Neuron (in vitro differentiated cells): ENCODE measurements around the gene AMZ1.
"Not testable (repeated sequence)": the region's sequence is repeated elsewhere in the genome, so short reads cannot be mapped to it uniquely, and the experiment has no call there.

Source experiments
- H2AFZ ChIP-seq: one replicate; pipeline ENCODE4 v1.6.1; 2013; ENCODE audit warnings: low read depth, mild to moderate bottlenecking, inconsistent platforms, low read length, moderate library complexity
- H3K27me3 ChIP-seq: one replicate; pipeline ENCODE4 v1.6.1; 2013; ENCODE audit warnings: low read length; ENCODE audit not compliant: insufficient read depth
- H3K36me3 ChIP-seq: one replicate; pipeline ENCODE4 v1.6.1; 2013; ENCODE audit warnings: low read length; ENCODE audit not compliant: insufficient read depth
- H3K4me1 ChIP-seq: one replicate; pipeline ENCODE4 v1.6.1; 2013; ENCODE audit warnings: low read length; ENCODE audit not compliant: insufficient read depth
- H3K4me3 ChIP-seq: 2 replicates; pipeline ENCODE4 v1.5.1; 2013; ENCODE audit warnings: mild to moderate bottlenecking, low read length, moderate library complexity
- H3K9me3 ChIP-seq: one replicate; pipeline ENCODE4 v1.6.1; 2013; ENCODE audit warnings: low read length

Gene AMZ1

GRCh38 chr7:2717293-2718261 lies 29.6 kb downstream of the AMZ1 start:
- peaks cover 10% of the 10 kb centered on the region for H3K36me3 ChIP-seq
- H2AFZ ChIP-seq, result no peak overlapping the region
- H3K9me3 ChIP-seq, result peaks cover 3% of the 10 kb centered on the region
- H3K4me1 ChIP-seq, result peaks cover 11% of the 10 kb centered on the region
- no peak overlapping the region for H3K4me3 ChIP-seq
- no peaks in the 10 kb centered on the region for H3K27me3 ChIP-seq

DNA sequence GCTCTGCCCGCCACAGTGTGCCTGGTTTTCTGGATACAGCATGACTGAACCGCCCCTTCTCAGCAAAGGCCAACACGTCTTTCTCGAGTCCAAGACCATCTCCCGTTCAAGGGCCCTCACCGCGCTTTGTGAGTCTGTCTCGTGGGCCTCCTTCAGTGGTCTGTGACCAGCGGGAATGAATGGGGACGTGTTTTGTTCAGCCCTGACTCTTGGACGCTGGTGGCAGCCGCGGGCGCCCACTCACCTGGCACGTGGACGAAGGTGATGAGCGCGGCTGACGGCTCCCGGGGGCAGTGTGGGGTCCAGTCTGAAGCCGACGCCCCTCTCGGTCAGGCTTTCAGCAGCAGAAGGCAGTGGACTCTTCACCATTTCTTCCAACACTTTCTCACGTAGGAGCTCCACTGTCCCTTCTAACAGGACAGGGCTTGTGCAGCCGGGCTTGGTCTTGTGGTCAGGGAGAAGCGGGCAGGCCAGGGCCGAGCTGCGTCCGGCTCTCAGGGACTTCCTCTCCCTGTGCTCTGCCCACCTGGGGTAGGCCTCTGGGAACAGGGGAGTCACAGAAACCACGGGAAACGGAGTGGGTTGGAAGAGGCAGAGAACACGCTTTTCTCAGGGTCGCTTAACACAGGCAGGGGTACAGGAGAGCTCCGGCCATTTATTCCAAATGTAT lies 30.4 kb downstream of the AMZ1 start:
- Histone ChIP-seq H3K4me3 (no peak overlapping the region), H3K9me3 (peaks cover 3% of the 10 kb centered on the region), H2AFZ (no peak overlapping the region), H3K4me1 (peaks cover 6% of the 10 kb centered on the region), H3K36me3 (peaks cover 14% of the 10 kb centered on the region), H3K27me3 (no peaks in the 10 kb centered on the region)

DNA sequence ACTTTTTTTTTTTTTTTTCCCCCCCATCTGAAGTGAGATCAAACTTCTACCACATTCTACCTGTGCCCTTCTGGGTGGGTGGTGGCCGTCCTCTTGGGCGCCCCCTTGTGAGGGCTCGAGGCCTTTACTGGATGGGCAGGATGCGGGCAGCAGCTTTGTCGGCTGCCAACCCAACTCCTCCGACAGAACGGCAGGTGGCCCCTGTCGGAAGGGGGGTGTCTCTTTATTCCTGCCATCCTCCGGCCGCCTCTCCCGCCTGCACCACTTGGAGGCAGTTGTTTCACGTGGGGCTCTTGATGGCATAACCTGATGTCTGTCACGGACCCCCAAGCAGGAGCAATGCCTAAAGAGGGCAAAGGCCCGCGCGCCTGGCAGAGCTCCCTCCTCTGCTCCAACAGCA lies 31.0 kb downstream of the AMZ1 start:
- peaks cover 3% of the 10 kb centered on the region for H3K9me3 ChIP-seq
- H3K4me3 ChIP-seq, result no peak overlapping the region
- H3K36me3 ChIP-seq, result peaks cover 14% of the 10 kb centered on the region
- peaks cover under 1% of the 10 kb centered on the region for H3K4me1 ChIP-seq
- H3K27me3 ChIP-seq, result no peaks in the 10 kb centered on the region
- no peak overlapping the region for H2AFZ ChIP-seq

GRCh38 chr7:2720024-2720423 lies 32.0 kb downstream of the AMZ1 start:
- H3K9me3 ChIP-seq, result peaks cover under 1% of the 10 kb centered on the region
- H3K4me1 ChIP-seq, result no peaks in the 10 kb centered on the region
- H3K27me3 ChIP-seq, result no peaks in the 10 kb centered on the region
- H3K4me3 ChIP-seq, result no peak overlapping the region
- H3K36me3 ChIP-seq, result peaks cover 18% of the 10 kb centered on the region
- no peak overlapping the region for H2AFZ ChIP-seq

DNA sequence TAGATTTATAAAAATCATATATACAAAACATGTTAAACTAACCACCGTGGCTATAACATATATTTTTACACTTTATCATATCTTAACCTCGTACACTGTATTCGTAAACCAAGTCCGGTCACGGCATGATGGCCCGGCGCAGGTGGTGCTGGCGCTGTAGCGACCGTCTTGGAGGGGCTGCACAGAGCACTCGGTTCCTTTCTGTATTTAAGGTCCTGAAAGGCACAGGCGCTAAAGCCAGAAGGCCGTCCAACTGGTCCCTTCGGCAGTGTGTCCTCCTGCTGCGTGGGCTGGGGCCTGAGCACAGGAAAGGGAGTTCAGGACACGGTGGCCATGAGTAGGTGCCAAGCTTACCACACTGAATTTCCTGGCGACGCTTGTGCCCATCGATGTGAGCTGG lies 33.8 kb downstream of the AMZ1 start:
- Histone ChIP-seq H2AFZ (no peak overlapping the region), H3K4me1 (no peaks in the 10 kb centered on the region), H3K9me3 (peaks cover 2% of the 10 kb centered on the region), H3K36me3 (peaks cover 29% of the 10 kb centered on the region), H3K4me3 (no peak overlapping the region), H3K27me3 (no peaks in the 10 kb centered on the region)

DNA sequence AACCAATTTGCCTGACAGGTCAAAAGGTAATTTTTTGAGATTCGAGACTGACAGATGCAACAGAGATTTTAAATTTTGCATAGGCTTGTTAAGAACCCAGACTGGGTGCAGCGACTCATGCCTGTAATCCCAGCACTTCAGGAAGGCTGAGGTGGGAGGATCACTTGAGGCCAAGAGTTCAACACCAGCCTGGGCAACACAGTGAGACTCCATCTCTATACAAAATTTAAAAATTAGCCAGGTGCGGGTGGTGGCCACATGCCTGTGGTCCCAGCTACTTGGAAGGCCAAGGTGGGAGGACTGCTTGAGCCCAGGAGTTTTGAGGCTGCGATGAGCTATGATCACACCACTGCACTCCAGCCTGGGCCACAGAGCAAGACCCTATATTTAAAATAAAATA lies 34.6 kb downstream of the AMZ1 start:
- Histone ChIP-seq H3K27me3 (no peaks in the 10 kb centered on the region), H2AFZ (no peak overlapping the region), H3K4me3 (no peak overlapping the region)

GRCh38 chr7:2723138-2723850 lies 35.3 kb downstream of the AMZ1 start:
- Histone ChIP-seq H2AFZ (no peak overlapping the region), H3K36me3 (peaks cover 29% of the 10 kb centered on the region)

More for the DNA sequence above, 34.6 kb downstream of the AMZ1 start:
- Histone ChIP-seq H3K4me1 (no peaks in the 10 kb centered on the region), H3K9me3 (peaks cover 2% of the 10 kb centered on the region), H3K36me3 (peaks cover 29% of the 10 kb centered on the region)

DNA sequence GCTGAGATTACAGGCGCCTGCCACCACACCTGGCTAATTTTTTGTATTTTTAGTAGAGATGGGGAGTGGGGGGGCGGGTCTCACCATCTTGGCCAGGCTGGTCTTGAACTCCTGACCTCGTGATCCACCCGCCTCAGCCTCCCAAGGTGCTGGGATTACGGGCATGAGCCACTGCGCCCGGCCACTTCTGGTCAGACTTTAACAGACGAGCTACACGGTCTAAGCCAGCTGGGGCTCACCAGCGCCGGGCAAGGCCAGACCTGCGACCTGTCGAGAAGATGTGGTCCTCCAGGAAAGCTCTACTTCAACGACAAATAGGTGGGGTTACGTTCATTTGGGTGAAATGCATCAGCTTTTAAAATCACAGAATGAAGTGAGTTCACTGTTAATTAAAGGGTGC lies 36.0 kb downstream of the AMZ1 start:
- not testable (repeated sequence) for H2AFZ ChIP-seq, H3K27me3 ChIP-seq, H3K4me1 ChIP-seq, H3K9me3 ChIP-seq, H3K4me3 ChIP-seq
- peaks cover 32% of the 10 kb centered on the region for H3K36me3 ChIP-seq

More at GRCh38 chr7:2723138-2723850, 35.3 kb downstream of the AMZ1 start:
- Histone ChIP-seq H3K27me3 (no peaks in the 10 kb centered on the region), H3K4me1 (no peaks in the 10 kb centered on the region), H3K4me3 (no peak overlapping the region), H3K9me3 (peaks cover 2% of the 10 kb centered on the region)

DNA sequence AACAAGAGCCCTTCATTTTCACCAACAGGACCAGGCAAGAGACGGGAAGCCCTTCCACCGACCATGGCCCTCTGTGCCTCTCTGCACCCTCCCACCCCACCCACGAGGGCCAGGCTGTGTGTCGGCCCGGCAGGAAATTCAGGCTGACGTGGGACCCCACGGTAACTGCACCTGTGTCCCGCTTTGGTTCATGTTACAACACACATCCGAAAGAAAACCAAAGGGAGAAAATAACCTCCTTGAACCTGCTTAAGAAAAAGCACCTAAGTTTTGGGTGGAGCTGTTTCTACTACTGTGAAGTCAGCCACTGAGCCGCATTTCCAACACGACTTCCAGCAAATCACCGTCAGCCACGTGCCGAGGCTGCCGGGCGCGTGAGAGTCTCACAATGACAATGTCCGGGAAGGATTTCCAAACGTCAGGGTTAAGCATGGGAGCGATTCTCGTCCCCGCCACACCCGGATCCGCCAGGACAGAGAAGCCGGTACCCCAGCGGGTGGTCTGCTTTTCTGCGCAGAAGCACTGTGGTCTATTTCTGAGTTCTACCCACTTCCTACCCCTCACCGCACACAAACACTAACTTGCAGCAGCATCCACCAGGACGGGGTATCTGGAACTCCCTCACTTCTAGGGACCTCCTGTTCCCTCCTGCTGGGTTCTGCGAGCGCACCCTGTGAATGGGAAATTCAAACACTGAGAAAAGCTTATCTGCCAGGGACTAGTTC lies 36.6 kb downstream of the AMZ1 start:
- H3K27me3 ChIP-seq, result no peaks in the 10 kb centered on the region
- H3K4me1 ChIP-seq, result no peaks in the 10 kb centered on the region
- no peak overlapping the region for H2AFZ ChIP-seq
- peaks cover 37% of the 10 kb centered on the region for H3K36me3 ChIP-seq
- peaks cover 2% of the 10 kb centered on the region for H3K9me3 ChIP-seq
- no peak overlapping the region for H3K4me3 ChIP-seq

- H3K4me1 ChIP-seq, result no peaks in the 10 kb centered on the region
- no peaks in the 10 kb centered on the region for H3K27me3 ChIP-seq
- H3K4me3 ChIP-seq, result no peak overlapping the region
- peaks cover 2% of the 10 kb centered on the region for H3K9me3 ChIP-seq
- peaks cover 43% of the 10 kb centered on the region for H3K36me3 ChIP-seq
- no peak overlapping the region for H2AFZ ChIP-seq
Measured at GRCh38 chr7:2725178-2726105, 37.4 kb downstream of the AMZ1 start.

- H3K9me3 ChIP-seq, result peaks cover 4% of the 10 kb centered on the region
- no peak overlapping the region for H3K4me3 ChIP-seq
- no peaks in the 10 kb centered on the region for H3K27me3 ChIP-seq
- H2AFZ ChIP-seq, result no peak overlapping the region
- no peaks in the 10 kb centered on the region for H3K4me1 ChIP-seq
- peaks cover 47% of the 10 kb centered on the region for H3K36me3 ChIP-seq
Measured at GRCh38 chr7:2726316-2727018, 38.5 kb downstream of the AMZ1 start.
